ENCODE results near the gene SERINC3.

DNA sequence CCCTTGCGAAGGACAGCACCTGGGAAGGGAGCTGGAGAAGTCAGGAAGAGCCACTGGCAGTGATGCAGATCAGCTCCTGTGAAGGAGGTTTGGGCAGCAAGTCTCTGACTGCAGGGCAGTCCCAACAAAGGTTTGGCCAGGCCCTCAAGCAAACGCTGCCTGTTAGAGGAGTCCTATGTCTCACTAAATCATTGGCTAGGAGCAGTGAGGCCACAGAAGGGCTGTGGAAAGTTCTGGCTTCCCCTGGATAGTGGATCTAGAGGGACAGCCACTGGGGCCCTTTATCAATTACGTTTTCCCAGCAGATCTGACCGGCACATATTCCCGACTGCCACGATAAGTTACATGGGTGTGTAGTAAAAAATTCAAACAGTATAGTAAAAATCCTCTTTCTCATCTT lies 43.7 kb downstream of the SERINC3 start:
- TF ChIP-seq, protein P1, sequence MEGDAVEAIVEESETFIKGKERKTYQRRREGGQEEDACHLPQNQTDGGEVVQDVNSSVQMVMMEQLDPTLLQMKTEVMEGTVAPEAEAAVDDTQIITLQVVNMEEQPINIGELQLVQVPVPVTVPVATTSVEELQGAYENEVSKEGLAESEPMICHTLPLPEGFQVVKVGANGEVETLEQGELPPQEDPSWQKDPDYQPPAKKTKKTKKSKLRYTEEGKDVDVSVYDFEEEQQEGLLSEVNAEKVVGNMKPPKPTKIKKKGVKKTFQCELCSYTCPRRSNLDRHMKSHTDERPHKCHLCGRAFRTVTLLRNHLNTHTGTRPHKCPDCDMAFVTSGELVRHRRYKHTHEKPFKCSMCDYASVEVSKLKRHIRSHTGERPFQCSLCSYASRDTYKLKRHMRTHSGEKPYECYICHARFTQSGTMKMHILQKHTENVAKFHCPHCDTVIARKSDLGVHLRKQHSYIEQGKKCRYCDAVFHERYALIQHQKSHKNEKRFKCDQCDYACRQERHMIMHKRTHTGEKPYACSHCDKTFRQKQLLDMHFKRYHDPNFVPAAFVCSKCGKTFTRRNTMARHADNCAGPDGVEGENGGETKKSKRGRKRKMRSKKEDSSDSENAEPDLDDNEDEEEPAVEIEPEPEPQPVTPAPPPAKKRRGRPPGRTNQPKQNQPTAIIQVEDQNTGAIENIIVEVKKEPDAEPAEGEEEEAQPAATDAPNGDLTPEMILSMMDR (IDR thresholded peaks at IDR 0.05), result no peak
- TF ChIP-seq, protein P2, sequence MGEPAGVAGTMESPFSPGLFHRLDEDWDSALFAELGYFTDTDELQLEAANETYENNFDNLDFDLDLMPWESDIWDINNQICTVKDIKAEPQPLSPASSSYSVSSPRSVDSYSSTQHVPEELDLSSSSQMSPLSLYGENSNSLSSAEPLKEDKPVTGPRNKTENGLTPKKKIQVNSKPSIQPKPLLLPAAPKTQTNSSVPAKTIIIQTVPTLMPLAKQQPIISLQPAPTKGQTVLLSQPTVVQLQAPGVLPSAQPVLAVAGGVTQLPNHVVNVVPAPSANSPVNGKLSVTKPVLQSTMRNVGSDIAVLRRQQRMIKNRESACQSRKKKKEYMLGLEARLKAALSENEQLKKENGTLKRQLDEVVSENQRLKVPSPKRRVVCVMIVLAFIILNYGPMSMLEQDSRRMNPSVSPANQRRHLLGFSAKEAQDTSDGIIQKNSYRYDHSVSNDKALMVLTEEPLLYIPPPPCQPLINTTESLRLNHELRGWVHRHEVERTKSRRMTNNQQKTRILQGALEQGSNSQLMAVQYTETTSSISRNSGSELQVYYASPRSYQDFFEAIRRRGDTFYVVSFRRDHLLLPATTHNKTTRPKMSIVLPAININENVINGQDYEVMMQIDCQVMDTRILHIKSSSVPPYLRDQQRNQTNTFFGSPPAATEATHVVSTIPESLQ (CRISPR knock-in tag; IDR thresholded peaks at IDR 0.05), result no peak
- TF ChIP-seq SMAD4 (CRISPR knock-in tag; IDR thresholded peaks at IDR 0.05), result no peak
- TF ChIP-seq, protein P3, sequence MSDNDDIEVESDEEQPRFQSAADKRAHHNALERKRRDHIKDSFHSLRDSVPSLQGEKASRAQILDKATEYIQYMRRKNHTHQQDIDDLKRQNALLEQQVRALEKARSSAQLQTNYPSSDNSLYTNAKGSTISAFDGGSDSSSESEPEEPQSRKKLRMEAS (CRISPR knock-in tag; IDR thresholded peaks at IDR 0.05), result no peak
- no peak for TF ChIP-seq ATF1 (CRISPR knock-in tag; IDR thresholded peaks at IDR 0.05)
- TF ChIP-seq ZNF138 (CRISPR knock-in tag; conservative IDR thresholded peaks at IDR 0.05), result no peak
- TF ChIP-seq, protein P4, sequence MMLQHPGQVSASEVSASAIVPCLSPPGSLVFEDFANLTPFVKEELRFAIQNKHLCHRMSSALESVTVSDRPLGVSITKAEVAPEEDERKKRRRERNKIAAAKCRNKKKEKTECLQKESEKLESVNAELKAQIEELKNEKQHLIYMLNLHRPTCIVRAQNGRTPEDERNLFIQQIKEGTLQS (CRISPR knock-in tag; conservative IDR thresholded peaks at IDR 0.05), result no peak
- no peak for TF ChIP-seq CREB1 (CRISPR knock-in tag; IDR thresholded peaks at IDR 0.05)
- TF ChIP-seq, protein P5, sequence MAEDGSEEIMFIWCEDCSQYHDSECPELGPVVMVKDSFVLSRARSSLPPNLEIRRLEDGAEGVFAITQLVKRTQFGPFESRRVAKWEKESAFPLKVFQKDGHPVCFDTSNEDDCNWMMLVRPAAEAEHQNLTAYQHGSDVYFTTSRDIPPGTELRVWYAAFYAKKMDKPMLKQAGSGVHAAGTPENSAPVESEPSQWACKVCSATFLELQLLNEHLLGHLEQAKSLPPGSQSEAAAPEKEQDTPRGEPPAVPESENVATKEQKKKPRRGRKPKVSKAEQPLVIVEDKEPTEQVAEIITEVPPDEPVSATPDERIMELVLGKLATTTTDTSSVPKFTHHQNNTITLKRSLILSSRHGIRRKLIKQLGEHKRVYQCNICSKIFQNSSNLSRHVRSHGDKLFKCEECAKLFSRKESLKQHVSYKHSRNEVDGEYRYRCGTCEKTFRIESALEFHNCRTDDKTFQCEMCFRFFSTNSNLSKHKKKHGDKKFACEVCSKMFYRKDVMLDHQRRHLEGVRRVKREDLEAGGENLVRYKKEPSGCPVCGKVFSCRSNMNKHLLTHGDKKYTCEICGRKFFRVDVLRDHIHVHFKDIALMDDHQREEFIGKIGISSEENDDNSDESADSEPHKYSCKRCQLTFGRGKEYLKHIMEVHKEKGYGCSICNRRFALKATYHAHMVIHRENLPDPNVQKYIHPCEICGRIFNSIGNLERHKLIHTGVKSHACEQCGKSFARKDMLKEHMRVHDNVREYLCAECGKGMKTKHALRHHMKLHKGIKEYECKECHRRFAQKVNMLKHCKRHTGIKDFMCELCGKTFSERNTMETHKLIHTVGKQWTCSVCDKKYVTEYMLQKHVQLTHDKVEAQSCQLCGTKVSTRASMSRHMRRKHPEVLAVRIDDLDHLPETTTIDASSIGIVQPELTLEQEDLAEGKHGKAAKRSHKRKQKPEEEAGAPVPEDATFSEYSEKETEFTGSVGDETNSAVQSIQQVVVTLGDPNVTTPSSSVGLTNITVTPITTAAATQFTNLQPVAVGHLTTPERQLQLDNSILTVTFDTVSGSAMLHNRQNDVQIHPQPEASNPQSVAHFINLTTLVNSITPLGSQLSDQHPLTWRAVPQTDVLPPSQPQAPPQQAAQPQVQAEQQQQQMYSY (CRISPR knock-in tag; IDR thresholded peaks at IDR 0.05), result no peak

Data from WTC11 (cell line).